Mucosa of stomach (tissue), 1 donor: ENCODE measurements around the gene PLCB1.

Source experiments
- H3K27me3 ChIP-seq: one replicate; pipeline ENCODE4 v1.7.0; 2013; ENCODE audit warnings: mild to moderate bottlenecking, low read length; ENCODE audit not compliant: control insufficient read depth, insufficient read depth
- H3K36me3 ChIP-seq: one replicate; pipeline ENCODE4 v1.7.0; 2013; ENCODE audit warnings: low read length; ENCODE audit not compliant: control insufficient read depth, insufficient read depth
- H3K4me1 ChIP-seq: one replicate; pipeline ENCODE4 v1.7.0; 2013; ENCODE audit warnings: mild to moderate bottlenecking, low read length; ENCODE audit not compliant: control insufficient read depth, insufficient read depth
- H3K4me3 ChIP-seq: one replicate; pipeline ENCODE4 v1.7.0; 2013; ENCODE audit warnings: low read length
- H3K9ac ChIP-seq: one replicate; pipeline ENCODE4 v1.7.0; 2013; ENCODE audit warnings: mild to moderate bottlenecking, low read length, moderate library complexity
- H3K9me3 ChIP-seq: one replicate; pipeline ENCODE4 v1.7.0; 2013; ENCODE audit warnings: mild to moderate bottlenecking, low read length, moderate library complexity; ENCODE audit not compliant: control insufficient read depth
- donor health status: Pancreatic carcinoma.

Gene PLCB1

GRCh38 chr20:8865636-8866035 lies 733.6 kb downstream of the PLCB1 start:
- Histone ChIP-seq H3K36me3 (no peaks in the 10 kb centered on the region), H3K4me1 (no peaks in the 10 kb centered on the region), H3K9ac (no peak overlapping the region), H3K27me3 (no peaks in the 10 kb centered on the region), H3K9me3 (no peaks in the 10 kb centered on the region), H3K4me3 (no peak overlapping the region)

- H3K9ac ChIP-seq = no peak overlapping the region
- H3K4me3 ChIP-seq = no peak overlapping the region
- H3K9me3 ChIP-seq = no peaks in the 10 kb centered on the region
- no peaks in the 10 kb centered on the region for H3K36me3 ChIP-seq
- no peaks in the 10 kb centered on the region for H3K4me1 ChIP-seq
- no peaks in the 10 kb centered on the region for H3K27me3 ChIP-seq
These were observed 735.1 kb downstream of the PLCB1 start for GRCh38 chr20:8867038-8867740.

- Histone ChIP-seq H3K27me3 (no peaks in the 10 kb centered on the region), H3K36me3 (no peaks in the 10 kb centered on the region), H3K9ac (no peak overlapping the region), H3K9me3 (no peaks in the 10 kb centered on the region), H3K4me1 (no peaks in the 10 kb centered on the region), H3K4me3 (no peak overlapping the region)
These were observed 738.6 kb downstream of the PLCB1 start for GRCh38 chr20:8870652-8871051.

GRCh38 chr20:8874437-8874836 lies 742.4 kb downstream of the PLCB1 start:
- H3K9ac ChIP-seq = no peak overlapping the region
- H3K4me1 ChIP-seq = no peaks in the 10 kb centered on the region

GRCh38 chr20:8875586-8875985 lies 743.5 kb downstream of the PLCB1 start:
- Histone ChIP-seq H3K4me1 (no peaks in the 10 kb centered on the region), H3K27me3 (no peaks in the 10 kb centered on the region), H3K4me3 (no peak overlapping the region), H3K36me3 (no peaks in the 10 kb centered on the region), H3K9me3 (no peaks in the 10 kb centered on the region), H3K9ac (no peak overlapping the region)

More at GRCh38 chr20:8874437-8874836, 742.4 kb downstream of the PLCB1 start:
- H3K9me3 ChIP-seq = no peaks in the 10 kb centered on the region
- H3K4me3 ChIP-seq = no peak overlapping the region
- no peaks in the 10 kb centered on the region for H3K27me3 ChIP-seq
- H3K36me3 ChIP-seq = no peaks in the 10 kb centered on the region

GRCh38 chr20:8876366-8876765 lies 744.3 kb downstream of the PLCB1 start:
- H3K4me1 ChIP-seq = no peaks in the 10 kb centered on the region
- H3K9ac ChIP-seq = no peak overlapping the region
- no peaks in the 10 kb centered on the region for H3K27me3 ChIP-seq
- no peaks in the 10 kb centered on the region for H3K36me3 ChIP-seq
- no peaks in the 10 kb centered on the region for H3K9me3 ChIP-seq
- H3K4me3 ChIP-seq = no peak overlapping the region

DNA sequence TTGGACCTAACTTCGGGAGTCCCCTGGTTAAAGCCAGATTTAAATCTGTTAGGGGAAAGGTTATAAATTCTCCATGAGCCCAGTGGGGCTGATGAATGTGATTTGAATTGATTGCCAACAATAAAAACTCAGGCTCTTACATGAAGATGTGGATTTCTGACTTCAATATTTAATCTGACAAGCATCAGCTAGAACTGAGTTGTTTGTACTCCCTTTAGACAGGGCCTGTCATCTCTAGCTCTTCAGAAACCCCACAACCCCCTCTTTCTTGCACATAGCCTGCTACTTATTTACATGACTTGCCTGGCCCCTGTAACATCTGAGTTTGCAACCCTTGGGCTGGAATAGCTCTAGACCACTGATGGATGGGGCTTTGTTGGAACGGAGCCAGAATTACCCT lies 745.2 kb downstream of the PLCB1 start:
- no peaks in the 10 kb centered on the region for H3K4me1 ChIP-seq

DNA sequence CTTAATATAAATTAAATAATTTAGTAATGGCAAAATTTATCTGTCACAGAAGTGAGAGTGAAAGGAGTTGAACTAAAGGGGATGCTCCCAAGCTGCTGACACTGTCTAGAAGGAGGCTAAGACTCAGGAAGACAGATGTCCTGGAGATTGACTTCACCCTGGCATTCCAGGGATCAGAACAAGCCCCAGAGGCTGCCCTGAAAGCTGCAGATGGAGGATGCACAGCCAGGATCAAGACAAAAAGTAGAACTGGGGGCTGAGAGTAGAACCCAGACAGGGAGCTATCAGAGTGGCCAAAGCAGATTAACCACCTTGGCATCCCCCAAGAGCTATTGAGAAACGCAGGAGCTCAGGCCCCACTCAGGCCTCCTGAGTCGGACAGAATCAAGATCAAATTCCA lies 747.6 kb downstream of the PLCB1 start:
- no peak overlapping the region for H3K9ac ChIP-seq
- H3K4me1 ChIP-seq = no peaks in the 10 kb centered on the region
- no peaks in the 10 kb centered on the region for H3K36me3 ChIP-seq
- H3K27me3 ChIP-seq = no peaks in the 10 kb centered on the region
- no peaks in the 10 kb centered on the region for H3K9me3 ChIP-seq
- H3K4me3 ChIP-seq = no peak overlapping the region

More for the DNA sequence above, 745.2 kb downstream of the PLCB1 start:
- Histone ChIP-seq H3K36me3 (no peaks in the 10 kb centered on the region), H3K27me3 (no peaks in the 10 kb centered on the region), H3K4me3 (no peak overlapping the region), H3K9ac (no peak overlapping the region), H3K9me3 (no peaks in the 10 kb centered on the region)

- no peaks in the 10 kb centered on the region for H3K36me3 ChIP-seq
- no peak overlapping the region for H3K4me3 ChIP-seq
- H3K9ac ChIP-seq = no peak overlapping the region
- no peaks in the 10 kb centered on the region for H3K4me1 ChIP-seq
- H3K9me3 ChIP-seq = no peaks in the 10 kb centered on the region
- no peaks in the 10 kb centered on the region for H3K27me3 ChIP-seq
These were observed 748.2 kb downstream of the PLCB1 start for GRCh38 chr20:8880085-8880853.

GRCh38 chr20:8891039-8891438 lies 759.0 kb downstream of the PLCB1 start:
- H3K36me3 ChIP-seq = no peaks in the 10 kb centered on the region
- H3K9ac ChIP-seq = no peak overlapping the region
- no peak overlapping the region for H3K4me3 ChIP-seq
- H3K9me3 ChIP-seq = peaks cover 4% of the 10 kb centered on the region
- H3K4me1 ChIP-seq = no peaks in the 10 kb centered on the region
- H3K27me3 ChIP-seq = no peaks in the 10 kb centered on the region

- Histone ChIP-seq H3K4me3 (no peak overlapping the region), H3K9me3 (peaks cover 4% of the 10 kb centered on the region), H3K27me3 (no peaks in the 10 kb centered on the region), H3K4me1 (no peaks in the 10 kb centered on the region), H3K9ac (no peak overlapping the region), H3K36me3 (no peaks in the 10 kb centered on the region)
These were observed 763.4 kb downstream of the PLCB1 start for GRCh38 chr20:8895472-8895871.

DNA sequence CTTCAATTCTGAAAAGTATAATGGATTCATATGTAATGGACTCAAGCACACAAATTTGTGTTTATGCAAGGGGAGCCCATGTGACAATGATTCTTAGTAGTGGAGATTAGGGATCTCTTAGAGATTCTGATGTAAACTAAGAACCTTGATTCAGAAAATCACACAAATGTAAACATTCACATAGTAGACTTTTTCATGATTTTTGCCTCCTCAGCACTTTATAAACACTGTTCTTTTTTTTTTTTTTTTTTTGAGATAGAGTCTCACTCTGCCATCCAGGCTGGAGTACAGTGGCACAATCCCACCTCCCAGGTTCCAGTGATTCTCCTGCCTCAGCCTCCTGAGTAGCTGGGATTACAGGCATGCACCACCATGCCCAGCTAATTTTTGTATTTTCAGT lies 766.8 kb downstream of the PLCB1 start:
- H3K4me1 ChIP-seq = no peaks in the 10 kb centered on the region
- H3K4me3 ChIP-seq = no peak overlapping the region
- H3K9me3 ChIP-seq = peaks cover 4% of the 10 kb centered on the region
- H3K9ac ChIP-seq = no peak overlapping the region
- H3K36me3 ChIP-seq = no peaks in the 10 kb centered on the region
- H3K27me3 ChIP-seq = no peaks in the 10 kb centered on the region
